Dedifferentiated amniotic fluid mesenchymal stem cell (primary cell): ENCODE measurements around the gene PSG2.
"Not testable (repeated sequence)": the region's sequence is repeated elsewhere in the genome, so short reads cannot be mapped to it uniquely, and the experiment has no call there.

ENCODE experiments used
- DNase-seq: peaks from one replicate; pipeline ENCODE4 v3.0.0-alpha.2; 2016; ENCODE audit errors: extremely low spot score

Gene PSG2

GRCh38 chr19:43077881-43078280 is 4.6 kb downstream of the PSG2 start:
- peak; percentile 42 for DNase-seq

- not testable (repeated sequence) for DNase-seq
Observed at GRCh38 chr19:43062418-43062817, 20.1 kb downstream of the PSG2 start.

DNA sequence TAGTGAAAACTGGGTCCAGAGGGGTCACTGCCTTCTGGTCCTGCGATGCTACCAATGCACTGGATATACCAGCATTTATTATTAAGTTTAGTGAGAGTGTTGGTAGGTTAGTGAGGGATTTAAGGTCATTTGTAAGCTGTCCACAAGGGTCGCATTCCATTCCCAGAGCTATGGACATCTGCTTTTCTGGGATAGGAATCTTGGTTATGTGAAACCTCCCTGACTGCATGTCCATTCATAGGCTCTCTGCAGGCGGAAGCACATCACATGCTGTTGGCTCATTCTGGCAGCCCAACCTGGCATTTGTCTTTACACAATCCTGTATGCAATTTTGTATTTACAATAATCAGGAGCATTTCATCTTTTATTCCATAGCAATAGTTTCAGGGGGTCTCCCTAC is 21.2 kb downstream of the PSG2 start:
- not testable (repeated sequence) for DNase-seq

DNA sequence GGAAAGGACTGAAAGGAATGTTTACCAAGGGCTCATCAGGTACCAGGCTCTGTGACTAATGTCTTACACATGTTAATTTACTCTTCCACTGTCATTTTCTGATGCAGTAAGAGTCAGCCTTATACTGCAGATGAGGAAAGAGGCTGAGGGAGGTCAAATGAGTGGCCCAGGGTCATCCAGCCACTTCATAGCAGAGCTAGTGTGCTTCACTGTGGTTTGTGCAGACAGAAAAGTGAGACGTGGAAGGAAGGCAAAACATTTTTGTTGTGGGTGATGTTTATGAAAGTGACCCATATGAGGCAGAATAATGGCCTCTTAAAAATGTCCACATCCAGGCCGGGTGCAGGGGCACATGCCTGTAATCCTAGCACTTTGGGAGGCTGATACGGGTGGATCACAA is 22.2 kb downstream of the PSG2 start:
- DNase-seq: not testable (repeated sequence)

DNA sequence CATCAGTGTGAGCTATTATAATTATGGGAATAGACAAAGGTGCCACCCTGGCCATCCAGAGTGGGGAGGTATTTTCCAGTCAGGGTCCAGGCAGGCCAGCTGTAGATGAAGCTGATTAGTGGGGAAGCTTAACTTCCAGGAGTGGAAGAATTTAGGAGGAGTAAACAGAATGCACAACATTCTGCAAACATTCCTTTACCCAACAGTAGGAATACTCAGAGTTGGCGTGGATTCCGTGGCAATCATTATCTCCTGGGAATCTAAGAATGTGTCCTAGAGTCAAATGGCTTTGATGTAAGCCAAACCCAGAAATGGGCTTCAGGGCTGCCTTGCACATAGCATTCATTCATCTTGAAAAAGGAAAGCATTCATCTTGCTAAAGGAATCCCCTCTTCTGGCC is 23.0 kb downstream of the PSG2 start:
- DNase-seq: not testable (repeated sequence)

DNA sequence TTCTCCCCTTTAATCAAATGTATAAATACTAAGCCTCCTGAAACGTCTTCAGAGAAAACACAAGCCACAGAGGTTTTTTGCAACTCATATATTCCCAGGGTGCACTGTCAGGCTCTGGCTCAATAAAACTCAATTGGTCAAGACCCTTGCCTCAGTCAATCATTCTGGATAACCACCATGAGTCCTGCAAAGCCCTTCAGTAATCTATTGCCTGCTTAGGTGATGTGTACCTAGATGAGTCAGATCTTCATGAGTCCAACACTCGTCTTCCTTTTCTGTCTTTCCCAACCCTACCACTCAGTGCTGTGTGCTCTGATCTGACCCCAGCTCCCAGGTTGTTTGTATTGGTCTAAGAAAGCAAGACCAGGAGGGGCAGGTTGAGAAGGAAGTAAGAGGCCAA is 24.1 kb downstream of the PSG2 start:
- not testable (repeated sequence) for DNase-seq

GRCh38 chr19:43047966-43048365 is 34.5 kb downstream of the PSG2 start:
- DNase-seq: not testable (repeated sequence)

DNA sequence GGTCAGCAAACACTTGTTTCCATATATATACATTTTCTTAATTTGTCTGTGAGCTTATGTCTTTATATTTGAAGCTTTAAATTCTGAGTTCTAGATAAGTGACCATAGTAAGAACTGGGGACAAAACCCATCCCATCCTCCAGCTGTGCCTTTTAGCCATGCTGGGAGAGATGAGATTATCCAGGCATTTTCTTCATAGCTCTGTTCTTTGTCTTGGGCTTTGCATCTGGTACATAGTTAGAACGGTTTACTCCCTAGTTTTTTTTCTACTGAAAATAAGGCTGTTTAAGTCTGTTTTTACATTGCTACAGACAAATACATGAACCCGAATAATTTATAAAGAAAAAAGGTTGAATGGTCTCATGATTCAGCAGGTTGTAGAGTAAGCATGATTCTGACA is 35.9 kb downstream of the PSG2 start:
- not testable (repeated sequence) for DNase-seq

DNA sequence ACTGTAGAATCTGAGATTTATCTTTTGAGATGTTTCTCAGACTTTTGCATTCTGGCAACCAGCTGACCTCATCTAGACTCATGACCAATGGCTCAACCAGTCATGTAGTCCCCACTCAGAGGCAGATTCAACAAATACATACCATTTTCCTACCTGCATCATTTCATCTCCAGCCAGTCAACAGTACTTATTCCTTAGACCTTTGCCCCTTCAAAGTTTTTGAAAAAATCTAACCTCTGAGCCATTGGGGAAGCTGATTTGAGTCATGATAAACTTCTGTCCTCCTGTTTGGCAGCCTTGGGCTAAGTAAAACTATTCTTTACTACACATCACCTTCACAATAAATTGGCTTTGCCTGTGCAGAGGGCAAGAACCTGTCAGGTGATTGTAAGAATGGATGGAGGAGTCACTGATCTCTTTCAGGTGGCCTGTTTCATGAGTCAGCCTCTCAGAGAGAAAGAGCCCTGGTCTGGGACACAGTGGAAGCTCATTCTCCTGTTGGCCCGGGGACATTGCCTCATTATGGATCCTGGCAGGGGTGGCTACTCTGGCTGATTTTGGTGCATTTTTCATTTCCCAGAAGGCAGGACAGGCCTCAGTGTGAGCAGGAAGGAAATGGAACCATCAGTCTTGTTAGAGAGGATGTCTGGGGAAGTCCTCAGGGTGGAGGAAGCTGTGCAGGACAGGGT is 38.9 kb downstream of the PSG2 start:
- not testable (repeated sequence) for DNase-seq

DNA sequence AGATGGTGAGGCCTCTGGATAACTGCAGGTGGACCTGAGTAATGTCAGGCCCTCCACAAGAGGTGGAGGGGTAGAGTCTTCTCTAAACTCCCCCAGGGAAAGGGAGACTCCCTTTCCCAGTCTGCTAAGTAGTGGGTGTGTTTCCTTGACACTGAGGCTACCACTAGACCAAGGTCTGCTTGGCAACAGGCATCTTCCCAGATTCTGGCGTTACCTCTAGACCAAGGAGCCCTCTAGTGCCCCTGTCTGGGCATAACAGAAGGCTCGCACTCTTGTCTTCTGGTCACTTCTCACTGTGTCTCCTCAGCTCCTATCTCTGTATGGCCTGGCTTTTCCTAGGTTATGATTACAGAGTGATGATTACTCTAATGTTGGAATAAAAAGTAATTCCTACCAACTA is 50.9 kb downstream of the PSG2 start:
- peak; percentile 36 for DNase-seq

- DNase-seq: no peak
Observed at GRCh38 chr19:43028866-43029265, 53.6 kb downstream of the PSG2 start.

- DNase-seq: not testable (repeated sequence)
Observed at GRCh38 chr19:43027985-43028384, 54.5 kb downstream of the PSG2 start.

- not testable (repeated sequence) for DNase-seq
Observed at GRCh38 chr19:43027061-43027460, 55.4 kb downstream of the PSG2 start.

- DNase-seq: not testable (repeated sequence)
Observed at GRCh38 chr19:43026369-43026768, 56.1 kb downstream of the PSG2 start, which contains the start of gene PSG11. TSS of gene PSG11 (minus strand) at chr19:43026469. CDS start at chr19:43026372, 97 bp downstream.

DNA sequence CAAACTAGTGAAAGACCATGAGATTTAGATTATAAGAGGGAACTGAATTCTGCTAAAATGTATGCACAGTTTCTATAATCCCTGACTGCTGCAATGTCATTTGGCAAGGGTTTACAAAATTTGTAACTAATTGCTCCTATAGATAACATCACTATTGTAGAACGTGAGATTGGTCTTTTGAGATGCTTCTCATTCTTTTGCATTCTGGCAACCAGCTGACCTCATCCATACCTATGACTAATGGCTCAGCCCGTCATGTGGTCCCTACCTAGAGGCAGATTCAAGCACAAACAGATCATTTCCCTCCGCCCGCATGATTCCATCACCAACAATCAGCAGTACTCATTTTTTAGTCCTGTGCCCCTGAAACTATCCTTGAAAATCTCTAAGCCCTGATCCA is 60.4 kb downstream of the PSG2 start:
- peak; percentile 49 for DNase-seq

GRCh38 chr19:43021629-43022028 is 60.9 kb downstream of the PSG2 start:
- DNase-seq: peak; percentile 47

DNA sequence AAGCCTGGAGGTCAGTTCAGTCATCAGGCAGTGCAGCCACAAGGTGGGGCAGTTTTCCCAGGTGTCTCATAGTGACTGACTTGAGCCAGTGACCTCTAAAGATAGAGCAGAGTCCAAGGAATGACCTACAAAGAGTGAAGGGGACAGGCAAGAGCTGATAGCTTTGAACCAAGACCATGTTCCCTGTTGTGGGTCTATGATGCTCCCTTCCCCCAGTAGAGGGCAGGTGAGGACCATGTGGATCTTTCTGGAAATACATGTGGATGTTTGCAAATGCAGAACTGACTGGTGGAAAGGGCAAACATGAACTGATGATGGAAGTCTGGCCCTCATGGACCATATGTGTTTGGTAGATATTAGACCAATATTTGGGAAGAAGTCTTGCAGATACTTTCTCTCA is 62.9 kb downstream of the PSG2 start:
- not testable (repeated sequence) for DNase-seq
